ENCODE data around the gene CLSTN3.

DNA sequence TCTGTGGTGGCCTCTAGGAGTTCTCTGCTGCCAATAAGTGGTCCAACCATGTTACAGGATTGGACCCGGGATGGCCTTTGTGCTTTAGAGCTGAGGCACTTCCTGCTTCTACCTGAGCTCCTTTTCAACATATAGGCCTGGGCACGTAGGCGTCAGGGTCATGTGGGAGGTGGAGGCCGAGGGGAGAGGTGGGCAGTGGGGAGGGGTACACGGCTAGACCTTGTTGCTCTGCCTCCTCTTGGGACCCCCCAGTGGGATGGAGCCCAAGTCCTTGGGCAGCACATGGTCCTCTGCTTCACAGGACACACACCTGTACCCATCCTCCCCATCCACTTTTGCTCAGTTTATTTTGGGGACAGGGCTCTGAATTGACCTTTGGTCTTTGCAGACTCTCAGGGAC is 8.8 kb upstream of the CLSTN3 start:
- no peak for TF ChIP-seq POLR2A (IDR thresholded peaks at IDR 0.05)
- TF ChIP-seq, protein P1, sequence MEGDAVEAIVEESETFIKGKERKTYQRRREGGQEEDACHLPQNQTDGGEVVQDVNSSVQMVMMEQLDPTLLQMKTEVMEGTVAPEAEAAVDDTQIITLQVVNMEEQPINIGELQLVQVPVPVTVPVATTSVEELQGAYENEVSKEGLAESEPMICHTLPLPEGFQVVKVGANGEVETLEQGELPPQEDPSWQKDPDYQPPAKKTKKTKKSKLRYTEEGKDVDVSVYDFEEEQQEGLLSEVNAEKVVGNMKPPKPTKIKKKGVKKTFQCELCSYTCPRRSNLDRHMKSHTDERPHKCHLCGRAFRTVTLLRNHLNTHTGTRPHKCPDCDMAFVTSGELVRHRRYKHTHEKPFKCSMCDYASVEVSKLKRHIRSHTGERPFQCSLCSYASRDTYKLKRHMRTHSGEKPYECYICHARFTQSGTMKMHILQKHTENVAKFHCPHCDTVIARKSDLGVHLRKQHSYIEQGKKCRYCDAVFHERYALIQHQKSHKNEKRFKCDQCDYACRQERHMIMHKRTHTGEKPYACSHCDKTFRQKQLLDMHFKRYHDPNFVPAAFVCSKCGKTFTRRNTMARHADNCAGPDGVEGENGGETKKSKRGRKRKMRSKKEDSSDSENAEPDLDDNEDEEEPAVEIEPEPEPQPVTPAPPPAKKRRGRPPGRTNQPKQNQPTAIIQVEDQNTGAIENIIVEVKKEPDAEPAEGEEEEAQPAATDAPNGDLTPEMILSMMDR (IDR thresholded peaks at IDR 0.05), result no peak
